ENCODE measurements around the gene PRDM16.

GRCh38 chr1:3263790-3264189 is 194.8 kb downstream of the PRDM16 start:
- TF ChIP-seq CTCF (IDR thresholded peaks at IDR 0.05; ENCODE audit: low read length) (no peak), EZH2phosphoT487 (IDR thresholded peaks at IDR 0.05; ENCODE audit: low read length) (no peak), EZH2 (optimal IDR thresholded peaks at IDR 0.05; ENCODE audit: low read depth, low read length) (no peak)
